Neural crest cell (in vitro differentiated cells): Measurements from ENCODE around the gene MAP3K7CL. TPM values are rescaled to one million over a fixed set of nuclear protein-coding genes. Genes with fewer than 3 reads are reported as not detected.

Source experiments
- DNase-seq: peaks from one replicate; pipeline ENCODE4 v3.0.0; 2021; ENCODE audit warnings: low read depth, mixed read lengths, low spot score
- H3K27ac Mint-ChIP-seq: one replicate; pipeline ENCODE4 v1.8.0; 2021; ENCODE audit warnings: mild to moderate bottlenecking, mixed read lengths; ENCODE audit not compliant: unreplicated experiment
- H3K27me3 Mint-ChIP-seq: 2 replicates; pipeline ENCODE4 v1.8.0; 2021; ENCODE audit warnings: low read depth, mild to moderate bottlenecking, mixed read lengths
- H3K36me3 Mint-ChIP-seq: 2 replicates; pipeline ENCODE4 v1.8.0; 2021; ENCODE audit warnings: low read depth, mild to moderate bottlenecking, mixed read lengths
- H3K4me1 Mint-ChIP-seq: 2 replicates; pipeline ENCODE4 v1.8.0; 2021; ENCODE audit warnings: mixed read lengths
- H3K4me3 Mint-ChIP-seq: one replicate; pipeline ENCODE4 v1.8.0; 2021; ENCODE audit warnings: mild to moderate bottlenecking, mixed read lengths
- H3K9me3 Mint-ChIP-seq: 2 replicates; pipeline ENCODE4 v1.8.0; 2021; ENCODE audit warnings: mixed read lengths
- CTCF ChIP-seq: fragments of 200-600 bp; sonication (generic); conservative IDR thresholded peaks from 2 replicates; pipeline ENCODE4 v1.5.0; 2021; ENCODE audit warnings: antibody characterized with exemption, mild to moderate bottlenecking
- total RNA-seq: library from RNA; stranded (reverse); gene quantifications from 2 replicates; pipeline ENCODE4 v1.2.1, GENCODE V29; 2021

The MAP3K7CL gene
- total RNA-seq, 1 donor from 2014 or later = not detected

- Mint-ChIP-seq H3K27me3 (no peaks in the 10 kb centered on the region), H3K9me3 (no peaks in the 10 kb centered on the region), H3K4me1 (no peaks in the 10 kb centered on the region), H3K27ac (no peak overlapping the region), H3K36me3 (no peaks in the 10 kb centered on the region), H3K4me3 (no peak overlapping the region)
- no peak for DNase-seq
- TF ChIP-seq CTCF = no peak
Measured at GRCh38 chr21:29146726-29147125, 16.3 kb downstream of the MAP3K7CL start.

GRCh38 chr21:29148530-29148929 is 18.1 kb downstream of the MAP3K7CL start:
- H3K27ac Mint-ChIP-seq = no peak overlapping the region
- no peak overlapping the region for H3K4me3 Mint-ChIP-seq
- H3K4me1 Mint-ChIP-seq = no peaks in the 10 kb centered on the region
- no peak for TF ChIP-seq CTCF
- no peaks in the 10 kb centered on the region for H3K9me3 Mint-ChIP-seq
- DNase-seq = no peak
- H3K27me3 Mint-ChIP-seq = peaks cover 12% of the 10 kb centered on the region
- H3K36me3 Mint-ChIP-seq = no peaks in the 10 kb centered on the region

GRCh38 chr21:29149808-29150425 is 19.5 kb downstream of the MAP3K7CL start:
- Mint-ChIP-seq H3K4me1 (no peaks in the 10 kb centered on the region), H3K27me3 (peaks cover 22% of the 10 kb centered on the region), H3K27ac (no peak overlapping the region), H3K9me3 (no peaks in the 10 kb centered on the region), H3K36me3 (no peaks in the 10 kb centered on the region), H3K4me3 (no peak overlapping the region)
- DNase-seq = no peak
- no peak for TF ChIP-seq CTCF

DNA sequence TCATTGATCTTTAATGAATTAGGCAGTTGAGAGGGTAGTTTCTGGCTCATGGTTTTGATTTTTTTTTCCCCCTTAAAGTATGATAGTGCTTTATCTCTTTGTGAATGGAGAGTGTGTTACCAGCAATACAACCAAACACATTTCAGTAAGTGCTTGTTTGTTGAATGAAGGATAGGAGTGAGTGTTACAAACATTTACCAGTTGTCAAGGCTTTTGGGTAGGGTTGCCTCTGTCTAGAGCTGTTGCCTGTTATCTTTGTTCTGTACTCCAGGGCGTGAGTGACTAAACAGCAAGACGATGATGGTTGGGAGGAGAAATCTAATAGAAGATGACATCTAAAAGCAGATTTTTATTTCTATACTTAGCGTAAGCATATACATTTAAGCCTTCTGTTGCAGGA is 21.5 kb downstream of the MAP3K7CL start:
- Mint-ChIP-seq H3K9me3 (no peaks in the 10 kb centered on the region), H3K4me1 (peaks cover 6% of the 10 kb centered on the region), H3K4me3 (no peak overlapping the region), H3K27me3 (peaks cover 38% of the 10 kb centered on the region), H3K27ac (no peak overlapping the region), H3K36me3 (no peaks in the 10 kb centered on the region)
- TF ChIP-seq CTCF = no peak
- DNase-seq = no peak

- peaks cover 38% of the 10 kb centered on the region for H3K27me3 Mint-ChIP-seq
- no peak for TF ChIP-seq CTCF
- no peak overlapping the region for H3K4me3 Mint-ChIP-seq
- no peak overlapping the region for H3K27ac Mint-ChIP-seq
- no peaks in the 10 kb centered on the region for H3K36me3 Mint-ChIP-seq
- no peak for DNase-seq
- no peaks in the 10 kb centered on the region for H3K9me3 Mint-ChIP-seq
- peaks cover 6% of the 10 kb centered on the region for H3K4me1 Mint-ChIP-seq
Measured at GRCh38 chr21:29152916-29153315, 22.5 kb downstream of the MAP3K7CL start.
